Measurements from ENCODE around the gene NAA11.

The NAA11 gene

DNA sequence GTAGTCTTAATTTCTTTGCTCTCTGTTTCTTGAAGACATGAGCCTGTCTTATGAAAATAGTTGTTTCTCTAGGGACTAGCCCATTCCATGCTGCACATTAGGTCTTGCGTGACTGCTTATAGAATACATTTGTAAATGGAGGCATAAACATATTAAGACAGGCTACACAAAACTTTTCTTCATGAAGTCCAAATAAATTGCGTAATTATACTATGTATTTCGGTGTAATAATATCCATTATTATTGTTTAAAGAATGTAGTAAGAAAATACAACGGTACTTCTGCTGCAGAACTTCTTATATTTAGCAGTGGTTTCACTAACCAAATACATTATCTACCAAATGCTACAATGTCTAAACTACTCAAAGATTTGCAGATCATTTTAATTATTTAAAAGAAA is 8.5 kb upstream of the NAA11 start:
- no peaks in the 10 kb centered on the region for H3K4me1 Mint-ChIP-seq
- H3K36me3 Mint-ChIP-seq: no peaks in the 10 kb centered on the region
- DNase-seq (ENCODE audit: low spot score in 2 of 2) (no peak), ATAC-seq (ENCODE audit: low read depth) (no peak)
- H3K9me3 Mint-ChIP-seq: no peaks in the 10 kb centered on the region
- peaks cover 1% of the 10 kb centered on the region for H3K27me3 Mint-ChIP-seq
- no peak overlapping the region for H3K27ac Mint-ChIP-seq
- H3K4me3 Mint-ChIP-seq: no peak overlapping the region

DNA sequence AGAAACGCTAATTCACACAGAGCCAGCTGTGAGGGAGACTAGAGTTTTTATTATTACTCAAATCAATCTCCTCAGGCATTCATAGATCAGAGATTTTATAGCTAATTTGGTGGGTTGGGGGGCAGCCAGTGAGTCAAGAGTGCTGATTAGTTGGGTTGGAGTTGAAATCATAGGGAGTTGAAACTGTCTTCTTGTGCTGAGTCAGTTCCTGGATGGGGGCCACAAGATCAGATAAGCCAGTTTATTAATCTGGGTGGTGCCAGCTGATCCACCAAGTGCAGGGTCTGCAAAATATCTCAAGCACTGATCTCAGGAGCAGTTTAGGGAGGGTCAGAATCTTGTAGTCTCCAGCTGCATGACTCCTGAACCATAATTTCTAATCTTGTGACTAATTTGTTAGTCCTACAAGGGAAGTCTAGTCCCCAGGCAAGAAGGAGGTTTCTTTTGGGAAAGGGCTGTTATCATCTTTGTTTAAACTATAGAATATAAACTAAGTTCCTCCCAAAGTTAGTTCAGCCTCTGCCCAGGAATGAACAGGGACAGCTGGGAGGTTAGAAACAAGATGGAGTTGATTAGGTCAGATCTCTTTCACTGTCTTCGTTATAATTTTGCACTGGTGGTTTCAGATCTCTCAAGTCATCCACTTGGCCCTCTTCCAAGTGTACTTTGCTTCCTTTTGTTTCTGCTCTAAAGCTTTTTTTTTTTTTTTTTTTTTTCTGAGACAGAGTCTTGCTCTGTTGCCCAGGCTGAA is 5.4 kb upstream of the NAA11 start:
- no peaks in the 10 kb centered on the region for H3K9me3 Mint-ChIP-seq
- H3K4me1 Mint-ChIP-seq: no peaks in the 10 kb centered on the region
- H3K27ac Mint-ChIP-seq: no peak overlapping the region
- DNase-seq (ENCODE audit: low spot score in 2 of 2): no peak
- H3K4me3 Mint-ChIP-seq: no peak overlapping the region
- ATAC-seq (ENCODE audit: low read depth): no peak
- H3K27me3 Mint-ChIP-seq: peaks cover 1% of the 10 kb centered on the region
- H3K36me3 Mint-ChIP-seq: no peaks in the 10 kb centered on the region

DNA sequence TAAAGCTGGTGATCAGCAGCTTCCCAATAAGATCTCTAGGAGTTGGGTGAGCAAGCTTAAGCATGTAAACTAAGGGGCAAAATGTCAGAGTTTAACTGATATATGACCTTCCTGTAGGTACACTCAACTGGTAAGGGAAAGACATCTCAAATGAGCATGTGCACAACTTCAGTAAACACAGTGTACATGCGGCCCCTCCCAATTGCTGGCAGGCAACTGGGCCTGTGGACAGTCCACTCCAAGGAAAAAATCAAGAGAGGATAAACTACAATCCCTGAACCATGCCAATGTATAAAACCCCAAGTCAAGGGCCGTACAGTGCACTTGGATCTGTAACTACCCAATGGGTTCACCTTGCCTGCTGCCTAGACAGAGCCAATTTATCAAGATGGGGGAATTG is 4.9 kb upstream of the NAA11 start:
- H3K9me3 Mint-ChIP-seq: peaks cover under 1% of the 10 kb centered on the region
- peaks cover 1% of the 10 kb centered on the region for H3K27me3 Mint-ChIP-seq
- no peaks in the 10 kb centered on the region for H3K36me3 Mint-ChIP-seq
- no peak overlapping the region for H3K27ac Mint-ChIP-seq
- DNase-seq (ENCODE audit: low spot score in 2 of 2) (no peak), ATAC-seq (ENCODE audit: low read depth) (no peak)
- H3K4me3 Mint-ChIP-seq: no peak overlapping the region
- H3K4me1 Mint-ChIP-seq: no peaks in the 10 kb centered on the region

DNA sequence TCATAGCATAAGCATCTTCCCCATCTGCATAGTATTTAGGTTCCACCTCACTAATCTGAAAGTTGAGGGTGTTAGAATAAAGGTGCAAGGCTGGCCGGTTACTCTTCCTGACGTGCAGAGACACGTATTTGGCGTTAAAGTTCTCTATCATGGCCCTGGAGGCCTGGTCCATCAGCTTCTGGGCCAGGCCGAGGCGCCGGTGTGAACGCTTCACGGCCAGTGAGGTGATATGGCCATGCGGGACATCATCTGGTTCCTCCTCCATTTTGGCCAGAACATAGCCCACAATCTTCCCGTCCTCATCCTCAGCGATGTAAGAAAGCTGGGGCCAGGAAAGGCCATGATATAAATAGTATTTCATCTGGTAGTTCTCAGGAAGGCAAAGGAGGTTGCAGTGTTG is 425 bp downstream of the NAA11 start:
- Mint-ChIP-seq H3K27me3 (no peaks in the 10 kb centered on the region), H3K4me3 (no peak overlapping the region), H3K27ac (no peak overlapping the region), H3K9me3 (peaks cover 2% of the 10 kb centered on the region), H3K36me3 (no peaks in the 10 kb centered on the region), H3K4me1 (no peaks in the 10 kb centered on the region)
- DNase-seq (ENCODE audit: low spot score in 2 of 2): no peak
- ATAC-seq (ENCODE audit: low read depth): no peak

DNA sequence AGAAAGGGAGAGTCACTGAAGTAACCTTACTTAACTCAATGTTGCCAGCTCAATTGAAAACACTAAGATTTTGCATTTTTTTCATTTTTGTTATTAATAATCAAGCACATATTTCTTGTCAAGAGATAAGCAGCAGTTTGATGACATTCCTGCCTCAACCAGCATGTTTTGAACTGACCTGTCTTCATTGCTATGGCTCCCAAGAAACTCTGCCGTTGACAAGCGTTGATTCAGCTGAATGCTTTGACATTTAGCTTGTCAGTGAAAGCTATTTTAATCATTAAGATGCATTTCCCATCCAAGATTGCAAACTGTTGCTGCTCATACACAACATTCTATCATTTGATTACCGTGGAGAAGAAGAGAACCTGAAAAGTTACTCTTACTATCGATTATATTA is 5.9 kb downstream of the NAA11 start:
- no peaks in the 10 kb centered on the region for H3K27me3 Mint-ChIP-seq
- no peak overlapping the region for H3K4me3 Mint-ChIP-seq
- H3K9me3 Mint-ChIP-seq: no peaks in the 10 kb centered on the region
- no peaks in the 10 kb centered on the region for H3K36me3 Mint-ChIP-seq
- no peak overlapping the region for H3K27ac Mint-ChIP-seq
- no peak for ATAC-seq (ENCODE audit: low read depth)
- DNase-seq (ENCODE audit: low spot score in 2 of 2): no peak
- no peaks in the 10 kb centered on the region for H3K4me1 Mint-ChIP-seq

DNA sequence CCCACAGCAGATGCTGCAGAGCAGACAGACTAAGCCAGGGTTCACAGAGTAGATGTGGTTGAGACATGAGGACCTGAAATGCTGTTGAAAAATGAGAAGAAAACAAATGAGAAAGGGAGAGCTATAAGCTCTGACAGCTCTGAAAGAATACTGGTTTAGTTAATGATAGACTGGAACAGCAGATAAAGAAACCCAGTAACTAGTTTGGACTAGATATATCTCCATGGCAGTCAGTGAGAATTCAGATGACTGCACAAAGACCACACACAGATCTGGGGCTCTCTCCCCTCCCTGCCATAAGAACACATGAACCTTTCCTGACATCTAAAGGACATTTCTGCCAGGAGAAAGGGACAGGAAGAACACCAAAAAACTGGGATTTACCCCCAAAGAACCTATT is 8.2 kb downstream of the NAA11 start:
- no peak overlapping the region for H3K27ac Mint-ChIP-seq
- no peaks in the 10 kb centered on the region for H3K9me3 Mint-ChIP-seq
- no peaks in the 10 kb centered on the region for H3K36me3 Mint-ChIP-seq
- no peaks in the 10 kb centered on the region for H3K4me1 Mint-ChIP-seq
- DNase-seq (ENCODE audit: low spot score in 2 of 2) (no peak), ATAC-seq (ENCODE audit: low read depth) (no peak)
- H3K27me3 Mint-ChIP-seq: no peaks in the 10 kb centered on the region
- H3K4me3 Mint-ChIP-seq: no peak overlapping the region

DNA sequence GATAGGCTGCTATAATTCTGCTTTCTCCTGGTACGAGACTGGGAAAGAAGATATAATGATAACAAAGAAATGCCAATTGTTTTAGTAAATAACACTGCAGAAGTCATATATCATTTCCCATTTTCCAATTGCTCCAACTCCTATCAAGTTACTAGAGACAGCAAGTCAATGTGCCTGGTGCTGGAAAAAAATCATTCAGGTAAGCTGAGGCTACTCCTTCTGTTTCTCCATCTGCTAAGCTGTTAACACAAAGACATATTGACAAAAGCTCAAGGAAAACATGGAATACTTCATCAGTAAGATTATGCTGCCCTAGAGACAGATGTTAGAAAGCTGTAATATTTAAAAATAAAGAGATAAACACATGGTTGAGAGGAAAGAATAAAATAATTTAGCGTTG is 10.0 kb downstream of the NAA11 start:
- no peaks in the 10 kb centered on the region for H3K36me3 Mint-ChIP-seq
- H3K9me3 Mint-ChIP-seq: no peaks in the 10 kb centered on the region
- ATAC-seq (ENCODE audit: low read depth) (no peak), DNase-seq (ENCODE audit: low spot score in 2 of 2) (no peak)
- H3K4me1 Mint-ChIP-seq: no peaks in the 10 kb centered on the region
- no peak overlapping the region for H3K4me3 Mint-ChIP-seq
- no peaks in the 10 kb centered on the region for H3K27me3 Mint-ChIP-seq
- H3K27ac Mint-ChIP-seq: no peak overlapping the region

DNA sequence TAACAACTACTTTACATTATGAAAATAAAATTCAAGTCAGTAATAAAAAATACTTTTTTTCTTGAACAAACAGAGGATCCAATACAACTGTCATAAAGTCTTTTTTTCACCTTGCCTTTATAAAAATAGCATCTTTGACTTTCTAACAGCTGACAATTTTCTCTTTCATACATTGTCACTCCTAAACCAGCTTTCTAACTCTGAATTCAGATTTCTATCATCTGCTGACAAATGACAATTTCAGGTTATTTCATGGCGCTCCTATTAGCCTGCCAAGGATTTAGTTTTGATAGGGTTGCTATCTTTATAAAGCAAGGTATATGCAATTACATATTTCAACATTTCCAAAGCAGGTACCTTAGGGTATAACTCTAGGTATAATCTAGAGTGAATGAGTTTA is 14.6 kb downstream of the NAA11 start:
- DNase-seq (ENCODE audit: low spot score in 2 of 2) (no peak), ATAC-seq (ENCODE audit: low read depth) (no peak)
- Mint-ChIP-seq H3K27me3 (no peaks in the 10 kb centered on the region), H3K27ac (no peak overlapping the region), H3K36me3 (no peaks in the 10 kb centered on the region), H3K9me3 (no peaks in the 10 kb centered on the region), H3K4me1 (no peaks in the 10 kb centered on the region), H3K4me3 (no peak overlapping the region)

DNA sequence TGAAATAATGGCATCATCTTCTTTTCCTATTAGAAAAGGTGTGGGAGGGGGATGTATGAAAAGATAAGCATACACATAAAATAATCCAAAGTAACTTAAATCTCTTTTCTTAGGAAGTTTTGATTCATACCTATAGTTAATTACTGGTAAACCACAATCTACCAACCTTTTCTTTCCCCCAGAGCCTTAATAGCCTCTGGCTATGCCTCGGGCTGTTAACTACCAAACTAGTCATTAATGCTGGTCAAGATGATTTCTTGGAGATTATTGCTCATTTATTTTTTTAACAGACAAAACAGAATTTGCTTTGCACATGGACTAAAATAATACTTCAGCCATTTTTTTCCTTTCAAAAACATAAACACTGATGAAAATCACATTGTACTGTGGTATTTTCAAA is 16.9 kb downstream of the NAA11 start:
- Mint-ChIP-seq H3K36me3 (no peaks in the 10 kb centered on the region), H3K27ac (no peak overlapping the region)
- no peak for ATAC-seq (ENCODE audit: low read depth)

DNA sequence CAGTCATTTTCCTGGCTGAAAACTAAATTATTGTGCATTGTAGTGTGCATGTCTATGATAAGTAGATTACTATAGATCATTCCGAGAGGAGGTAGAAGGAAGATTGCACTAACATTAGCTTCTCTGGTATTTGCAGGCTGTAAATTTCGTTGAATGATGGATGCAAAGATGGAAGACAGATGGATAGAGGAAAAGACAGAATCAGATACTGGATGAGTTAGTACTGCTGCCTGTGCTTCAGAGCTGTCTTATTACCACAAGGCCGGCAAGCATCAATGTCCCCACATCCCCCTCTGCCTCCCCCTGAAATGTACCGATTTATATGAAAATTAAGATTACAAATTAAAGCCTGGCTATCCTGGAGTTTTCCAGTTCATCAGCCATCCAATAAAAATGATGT is 17.7 kb downstream of the NAA11 start:
- no peaks in the 10 kb centered on the region for H3K9me3 Mint-ChIP-seq
- ATAC-seq (ENCODE audit: low read depth): no peak

More for the DNA sequence above, 16.9 kb downstream of the NAA11 start:
- H3K4me1 Mint-ChIP-seq: no peaks in the 10 kb centered on the region
- no peak overlapping the region for H3K4me3 Mint-ChIP-seq
- no peaks in the 10 kb centered on the region for H3K9me3 Mint-ChIP-seq
- DNase-seq (ENCODE audit: low spot score in 2 of 2): no peak
- no peaks in the 10 kb centered on the region for H3K27me3 Mint-ChIP-seq

DNA sequence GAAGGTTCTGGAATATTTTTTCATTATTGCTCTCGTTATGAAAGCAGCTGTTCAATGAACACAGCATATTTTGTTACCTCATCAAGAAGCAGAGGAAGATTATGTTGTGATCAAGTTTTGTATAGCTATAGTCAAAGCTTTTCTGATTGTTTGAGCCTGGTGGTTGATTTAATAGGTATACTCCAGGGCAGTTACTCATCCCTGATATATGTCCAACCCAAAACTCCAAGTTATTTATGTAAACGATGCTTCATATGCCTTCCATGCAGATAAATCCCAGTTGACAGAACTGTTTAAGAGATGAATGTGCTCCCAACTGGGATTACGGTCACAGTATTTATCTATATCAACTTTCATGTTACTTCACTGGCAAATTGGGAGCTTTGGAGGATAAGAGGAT is 19.1 kb downstream of the NAA11 start:
- no peak for ATAC-seq (ENCODE audit: low read depth)

More for the DNA sequence above, 17.7 kb downstream of the NAA11 start:
- Mint-ChIP-seq H3K36me3 (no peaks in the 10 kb centered on the region), H3K4me1 (no peaks in the 10 kb centered on the region), H3K27me3 (no peaks in the 10 kb centered on the region), H3K4me3 (no peak overlapping the region), H3K27ac (no peak overlapping the region)
- no peak for DNase-seq (ENCODE audit: low spot score in 2 of 2)

DNA sequence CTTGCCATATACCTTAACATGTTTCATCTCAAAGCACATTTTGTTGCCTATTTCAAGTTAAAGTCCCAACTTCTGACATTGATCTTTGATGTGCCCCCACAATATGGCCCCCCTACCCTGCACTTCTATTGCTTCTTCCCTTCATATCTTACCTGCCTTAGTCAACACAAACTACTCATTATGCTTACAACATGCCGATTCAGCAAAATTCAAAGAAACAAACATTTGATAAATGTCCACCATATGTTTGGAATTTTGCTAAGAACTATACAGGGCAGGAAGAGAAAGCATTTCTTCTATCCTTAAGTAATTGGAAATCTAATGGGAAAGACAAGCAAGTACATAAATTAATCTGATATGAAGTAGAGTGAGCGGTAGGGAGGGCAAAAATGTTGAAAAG is 25.6 kb downstream of the NAA11 start:
- Mint-ChIP-seq H3K4me3 (no peak overlapping the region), H3K4me1 (no peaks in the 10 kb centered on the region), H3K9me3 (no peaks in the 10 kb centered on the region), H3K36me3 (no peaks in the 10 kb centered on the region), H3K27ac (no peak overlapping the region), H3K27me3 (peaks cover 2% of the 10 kb centered on the region)
- no peak for ATAC-seq (ENCODE audit: low read depth)
- no peak for DNase-seq (ENCODE audit: low spot score in 2 of 2)

More for the DNA sequence above, 19.1 kb downstream of the NAA11 start:
- no peaks in the 10 kb centered on the region for H3K9me3 Mint-ChIP-seq
- no peak for DNase-seq (ENCODE audit: low spot score in 2 of 2)
- no peaks in the 10 kb centered on the region for H3K36me3 Mint-ChIP-seq
- no peak overlapping the region for H3K4me3 Mint-ChIP-seq
- H3K27ac Mint-ChIP-seq: no peak overlapping the region
- H3K27me3 Mint-ChIP-seq: no peaks in the 10 kb centered on the region
- H3K4me1 Mint-ChIP-seq: no peaks in the 10 kb centered on the region

DNA sequence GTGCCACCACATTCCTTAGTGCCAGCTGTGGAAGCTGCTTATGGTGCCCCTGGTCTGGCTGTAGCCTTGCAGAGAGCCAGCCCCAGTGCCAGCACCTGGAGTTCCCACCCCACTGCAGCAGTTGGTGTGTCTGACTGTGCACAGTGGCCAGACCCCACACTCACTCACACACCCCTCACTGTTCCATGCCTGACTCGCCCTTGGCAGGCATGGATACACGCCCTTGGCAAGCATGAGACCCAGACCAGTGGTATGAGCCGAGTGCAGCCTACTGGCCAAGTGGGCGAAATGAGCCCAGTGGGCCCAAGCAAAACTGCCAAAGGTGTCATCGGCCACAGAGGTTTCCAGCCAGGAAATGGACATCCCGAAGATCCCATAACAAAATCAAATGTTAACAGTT is 27.4 kb downstream of the NAA11 start:
- Mint-ChIP-seq H3K4me3 (no peak overlapping the region), H3K27ac (no peak overlapping the region), H3K27me3 (peaks cover 2% of the 10 kb centered on the region), H3K36me3 (no peaks in the 10 kb centered on the region), H3K9me3 (no peaks in the 10 kb centered on the region), H3K4me1 (no peaks in the 10 kb centered on the region)
- ATAC-seq (ENCODE audit: low read depth) (no peak), DNase-seq (ENCODE audit: low spot score in 2 of 2) (no peak)

DNA sequence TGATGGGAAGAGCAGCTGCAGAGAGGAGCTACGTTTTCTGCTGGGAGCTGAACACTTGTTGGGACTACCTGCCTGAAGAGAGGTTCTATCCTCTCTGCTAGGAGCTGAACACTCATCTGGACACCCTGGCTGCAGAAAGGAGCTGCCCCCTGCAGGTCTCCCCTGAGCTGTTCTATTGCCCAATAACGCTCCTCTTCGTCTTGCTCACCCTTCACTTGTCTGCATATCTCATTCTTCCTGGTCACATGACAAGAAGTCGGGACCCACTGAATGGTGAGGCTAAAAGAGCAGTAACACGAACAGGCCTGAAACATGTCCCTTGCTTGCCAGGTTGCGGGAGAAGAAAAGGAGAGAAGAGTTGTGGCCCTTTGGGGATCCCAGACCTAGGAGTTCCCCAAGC is 27.8 kb downstream of the NAA11 start:
- no peaks in the 10 kb centered on the region for H3K9me3 Mint-ChIP-seq
- H3K36me3 Mint-ChIP-seq: no peaks in the 10 kb centered on the region
- H3K27ac Mint-ChIP-seq: no peak overlapping the region
- no peak for DNase-seq (ENCODE audit: low spot score in 2 of 2)
- no peak overlapping the region for H3K4me3 Mint-ChIP-seq
- ATAC-seq (ENCODE audit: low read depth): no peak
- no peaks in the 10 kb centered on the region for H3K4me1 Mint-ChIP-seq
- peaks cover 2% of the 10 kb centered on the region for H3K27me3 Mint-ChIP-seq

DNA sequence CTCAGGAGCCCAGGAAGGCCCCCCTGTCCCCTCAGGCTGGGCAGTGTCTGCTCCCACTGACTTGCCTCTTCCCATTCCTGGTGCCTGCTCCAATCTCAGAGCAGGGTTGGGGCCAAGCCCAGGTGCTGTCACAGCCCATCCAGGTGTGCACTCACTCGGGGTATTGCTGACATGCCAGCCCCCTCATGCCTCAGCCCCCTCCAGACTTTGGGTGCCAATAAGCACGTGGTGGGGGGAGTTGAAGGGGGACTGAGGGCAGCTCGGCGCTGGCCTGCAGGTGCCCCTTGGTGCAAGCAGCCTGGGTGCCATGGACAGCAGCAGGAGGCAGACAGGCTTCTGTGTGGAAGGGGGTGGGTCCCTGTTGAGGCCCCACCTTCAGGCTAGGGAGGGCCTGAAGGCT is 28.4 kb downstream of the NAA11 start:
- Mint-ChIP-seq H3K9me3 (no peaks in the 10 kb centered on the region), H3K4me1 (no peaks in the 10 kb centered on the region), H3K36me3 (no peaks in the 10 kb centered on the region), H3K4me3 (no peak overlapping the region), H3K27me3 (peaks cover 2% of the 10 kb centered on the region), H3K27ac (no peak overlapping the region)
- DNase-seq (ENCODE audit: low spot score in 2 of 2) (no peak), ATAC-seq (ENCODE audit: low read depth) (no peak)
